ENCODE data around the gene MYO1E. TPM values are rescaled to one million over a fixed set of nuclear protein-coding genes. Genes with fewer than 3 reads are reported as not detected.

The MYO1E gene
- polyA plus RNA-seq: 100 to 1,000 TPM in 2 of 4 donors, 10 to 100 TPM in 2; 32.3 to 164 (median 104) TPM
- long read RNA-seq, donor 1: 0 reads
- long read RNA-seq, donor 2, full-length matches to known transcripts: 2 of 28 reads
- long read RNA-seq, donor 2, partial matches to known transcripts: 26 of 28 reads
- long read RNA-seq, donor 2, other reads (novel, unspliced or antisense): 0 of 28 reads
- long read RNA-seq, donor 3, full-length matches to known transcripts: 1 of 1 reads
- long read RNA-seq, donor 3, partial matches to known transcripts: 0 of 1 reads
- long read RNA-seq, donor 3, other reads (novel, unspliced or antisense): 0 of 1 reads
- long read RNA-seq, donor 4: 0 reads
- long read RNA-seq, donor 5, partial matches to known transcripts: 5 of 5 reads
- long read RNA-seq, donor 5, other reads (novel, unspliced or antisense): 0 of 5 reads
- long read RNA-seq, donor 6, partial matches to known transcripts: 61 of 62 reads
- long read RNA-seq, donor 6, other reads (novel, unspliced or antisense): 0 of 62 reads
- long read RNA-seq, donor 7, full-length matches to known transcripts: 1 of 1 reads
- long read RNA-seq, donor 7, partial matches to known transcripts: 0 of 1 reads
- long read RNA-seq, donor 7, other reads (novel, unspliced or antisense): 0 of 1 reads
- long read RNA-seq, donor 8: 0 reads
- long read RNA-seq, donor 9: 0 reads
- long read RNA-seq, donor 10, full-length matches to known transcripts: 1 of 1 reads
- long read RNA-seq, donor 10, partial matches to known transcripts: 0 of 1 reads
- long read RNA-seq, donor 10, other reads (novel, unspliced or antisense): 0 of 1 reads

DNA sequence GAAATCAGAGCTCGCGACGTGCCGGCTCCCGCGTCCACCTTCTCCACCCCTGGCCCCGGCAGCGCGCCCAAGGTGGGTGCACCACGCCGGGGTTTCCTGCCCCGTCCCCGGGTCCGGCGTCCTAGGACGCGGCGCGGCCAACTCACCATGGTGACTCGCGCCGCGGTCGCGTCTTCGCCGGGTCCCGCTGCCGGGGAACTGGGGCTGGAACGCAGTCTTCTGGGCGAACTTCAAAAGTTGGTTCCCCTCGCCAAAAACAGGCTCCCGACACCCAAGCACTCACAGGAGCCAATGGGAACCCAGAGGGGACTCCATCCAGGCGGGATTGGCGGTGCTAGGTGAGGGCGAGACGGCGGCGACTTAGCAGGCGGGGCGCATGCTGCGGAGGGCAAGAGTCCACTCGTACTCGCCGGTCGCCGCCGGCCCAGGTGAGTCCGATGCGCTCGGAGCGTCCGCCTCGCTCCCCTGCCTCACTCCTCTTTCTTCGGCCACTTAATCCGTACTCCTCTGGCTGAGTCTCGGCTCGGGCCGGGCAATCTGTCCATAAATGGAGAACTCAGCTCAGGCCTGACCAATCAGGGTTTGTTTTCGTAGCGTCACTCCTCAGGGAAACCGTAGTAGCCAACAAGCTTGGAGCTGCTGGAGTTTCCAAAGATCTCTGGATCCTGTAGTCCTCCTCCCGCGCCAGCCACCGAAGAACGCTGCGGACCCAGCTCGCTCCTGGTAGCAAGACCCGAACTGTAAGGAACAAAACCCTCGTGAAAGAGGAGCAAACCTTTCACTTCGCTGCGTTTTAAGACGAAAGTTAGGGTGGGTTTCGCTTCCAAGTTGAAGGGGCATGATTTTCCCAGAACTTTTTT, at the start of gene MYO1E:
Gene MYO1E, minus strand, starts transcription at position 520 of the 860 bp plus-strand sequence. Its CDS starts 371 bp downstream, at position 149.
- peak within 1 kb of the TSS; percentile 82 to 96 (median 92) for H3K4me3 ChIP-seq (ENCODE audit: low read depth in 1 of 3, low read length in 3 of 3)
- H3K9me3 ChIP-seq (ENCODE audit: control insufficient read depth in 2 of 2, insufficient read depth in 1 of 2, low read depth in 1 of 2, low read length in 1 of 2): no peaks in the 10 kb centered on the region
- H3K4me1 ChIP-seq (ENCODE audit: control insufficient read depth in 3 of 3, insufficient read depth in 2 of 3, low read depth in 1 of 3, low read length in 2 of 3): peaks cover 0 to 4% (median 2%) of the 10 kb centered on the region in 3 donors
- no peaks in the 10 kb centered on the region for H3K36me3 ChIP-seq (ENCODE audit: control insufficient read depth in 3 of 3, insufficient read depth in 2 of 3, low read depth in 1 of 3, low read length in 3 of 3)
- H3K27me3 ChIP-seq (ENCODE audit: control insufficient read depth in 3 of 3, insufficient read depth in 3 of 3, low read length in 3 of 3): no peaks in the 10 kb centered on the region
- peak; percentile 97 for DNase-seq
- 0 to 1% (median 0%) methylated on average over 71 to 74 of the region's 74 CpGs for WGBS, 3 donors
- no peak for FAIRE-seq
- peak within 1 kb of the TSS; percentile 92 to 96 (median 96) for H3K27ac ChIP-seq (ENCODE audit: low read depth in 1 of 3, low read length in 2 of 3)

DNA sequence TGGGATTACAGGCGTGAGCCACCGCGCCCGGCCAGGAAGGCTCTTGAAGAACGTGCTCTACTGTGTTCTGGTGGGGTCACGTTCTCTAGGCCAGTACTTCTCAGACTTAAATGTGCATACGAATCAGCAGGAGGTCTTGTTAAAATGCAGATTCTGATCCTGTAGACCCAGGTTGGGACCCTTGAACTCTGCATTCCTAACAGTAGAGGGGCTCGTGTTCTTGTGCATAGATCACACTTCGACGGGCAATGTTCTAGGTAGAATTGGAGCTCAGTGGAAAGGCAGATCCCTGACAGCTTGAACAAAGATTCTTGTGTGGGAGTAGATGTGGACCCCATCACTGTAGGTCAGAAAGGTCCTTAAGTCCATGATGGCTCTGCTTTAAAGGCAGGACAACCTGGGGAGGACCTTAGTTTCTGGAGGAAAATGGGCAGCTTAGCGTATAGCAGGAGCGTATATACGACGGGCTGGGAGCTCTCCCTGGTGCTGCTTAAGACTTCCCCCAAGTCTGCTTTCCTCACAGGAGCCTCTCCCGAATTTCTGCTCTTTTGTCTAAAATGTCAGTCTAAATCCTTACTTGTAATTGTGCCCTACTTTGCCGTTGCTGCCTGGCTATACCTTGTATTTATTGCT, 48.4 kb upstream of the MYO1E start:
- H3K36me3 ChIP-seq (ENCODE audit: control insufficient read depth in 3 of 3, insufficient read depth in 2 of 3, low read depth in 1 of 3, low read length in 3 of 3): no peaks in the 10 kb centered on the region
- no peak overlapping the region for H3K4me3 ChIP-seq (ENCODE audit: low read depth in 1 of 3, low read length in 3 of 3)
- H3K27me3 ChIP-seq (ENCODE audit: control insufficient read depth in 3 of 3, insufficient read depth in 3 of 3, low read length in 3 of 3): peaks cover 0 to 15% (median 3%) of the 10 kb centered on the region in 3 donors
- no peaks in the 10 kb centered on the region for H3K4me1 ChIP-seq (ENCODE audit: control insufficient read depth in 3 of 3, insufficient read depth in 2 of 3, low read depth in 1 of 3, low read length in 2 of 3)
- no peaks in the 10 kb centered on the region for H3K9me3 ChIP-seq (ENCODE audit: control insufficient read depth in 2 of 2, insufficient read depth in 1 of 2, low read depth in 1 of 2, low read length in 1 of 2)
- no peak overlapping the region for H3K27ac ChIP-seq (ENCODE audit: low read depth in 1 of 3, low read length in 2 of 3)
- 39 to 59% (median 50%) methylated on average over 12 to 13 of the region's 16 CpGs for WGBS, 3 donors
- peak in 1 of 2 donors; percentile 48 for DNase-seq
- FAIRE-seq: no peak

DNA sequence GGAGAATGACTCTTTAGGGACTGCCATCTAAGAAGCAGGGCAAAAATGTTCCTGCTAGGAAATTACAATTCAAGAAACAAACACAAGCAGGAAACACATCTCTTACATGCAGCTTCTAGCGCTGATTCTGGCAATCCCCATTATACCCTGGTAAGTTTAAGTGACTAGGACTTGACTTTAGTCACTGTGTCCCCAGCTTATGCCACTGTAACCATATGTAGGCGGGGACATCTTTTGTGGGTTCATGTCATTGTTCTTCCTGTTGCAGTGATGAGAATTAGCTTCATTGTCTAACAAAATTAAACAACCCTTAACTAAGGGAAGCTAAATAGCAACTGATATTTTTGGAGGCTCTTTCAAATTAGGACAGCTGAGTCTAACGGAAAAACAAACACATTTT, 47.4 kb upstream of the MYO1E start:
- no peaks in the 10 kb centered on the region for H3K36me3 ChIP-seq (ENCODE audit: control insufficient read depth in 3 of 3, insufficient read depth in 2 of 3, low read depth in 1 of 3, low read length in 3 of 3)
- DNase-seq (peak in 1 of 2 donors; percentile 49), FAIRE-seq (no peak)
- no peak overlapping the region for H3K27ac ChIP-seq (ENCODE audit: low read depth in 1 of 3, low read length in 2 of 3)
- 68 to 84% (median 77%) methylated on average over 3 of the region's 3 CpGs for WGBS, 3 donors
- H3K9me3 ChIP-seq (ENCODE audit: control insufficient read depth in 2 of 2, insufficient read depth in 1 of 2, low read depth in 1 of 2, low read length in 1 of 2): no peaks in the 10 kb centered on the region
- peaks cover 0 to 17% (median 3%) of the 10 kb centered on the region in 3 donors for H3K27me3 ChIP-seq (ENCODE audit: control insufficient read depth in 3 of 3, insufficient read depth in 3 of 3, low read length in 3 of 3)
- no peak overlapping the region for H3K4me3 ChIP-seq (ENCODE audit: low read depth in 1 of 3, low read length in 3 of 3)
- no peaks in the 10 kb centered on the region for H3K4me1 ChIP-seq (ENCODE audit: control insufficient read depth in 3 of 3, insufficient read depth in 2 of 3, low read depth in 1 of 3, low read length in 2 of 3)

DNA sequence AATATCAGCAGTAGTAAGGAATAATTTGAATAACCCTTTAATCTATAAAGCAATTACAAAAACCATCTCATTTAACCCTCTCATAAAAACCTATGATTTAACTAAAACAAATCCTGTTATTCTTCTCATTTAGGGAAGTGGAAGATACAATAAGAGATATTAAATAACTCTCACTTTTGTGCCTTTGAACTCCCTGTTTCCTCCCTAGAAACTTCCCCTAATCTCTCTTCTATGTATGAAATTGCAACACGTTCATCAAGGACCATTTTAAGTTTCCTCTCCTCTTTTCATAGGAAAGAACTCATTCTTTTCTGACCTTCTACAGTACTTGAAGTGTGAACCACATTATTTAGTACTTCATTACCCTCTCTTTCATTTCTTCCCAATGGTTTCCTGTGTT, 46.5 kb upstream of the MYO1E start:
- 58 to 69% (median 65%) methylated on average over 1 of the region's 1 CpG for WGBS, 3 donors
- no peaks in the 10 kb centered on the region for H3K9me3 ChIP-seq (ENCODE audit: control insufficient read depth in 2 of 2, insufficient read depth in 1 of 2, low read depth in 1 of 2, low read length in 1 of 2)
- no peaks in the 10 kb centered on the region for H3K4me1 ChIP-seq (ENCODE audit: control insufficient read depth in 3 of 3, insufficient read depth in 2 of 3, low read depth in 1 of 3, low read length in 2 of 3)
- peaks cover 0 to 17% (median under 1%) of the 10 kb centered on the region in 3 donors for H3K27me3 ChIP-seq (ENCODE audit: control insufficient read depth in 3 of 3, insufficient read depth in 3 of 3, low read length in 3 of 3)
- no peaks in the 10 kb centered on the region for H3K36me3 ChIP-seq (ENCODE audit: control insufficient read depth in 3 of 3, insufficient read depth in 2 of 3, low read depth in 1 of 3, low read length in 3 of 3)
- FAIRE-seq (no peak), DNase-seq (no peak)
- no peak overlapping the region for H3K27ac ChIP-seq (ENCODE audit: low read depth in 1 of 3, low read length in 2 of 3)
- H3K4me3 ChIP-seq (ENCODE audit: low read depth in 1 of 3, low read length in 3 of 3): no peak overlapping the region

DNA sequence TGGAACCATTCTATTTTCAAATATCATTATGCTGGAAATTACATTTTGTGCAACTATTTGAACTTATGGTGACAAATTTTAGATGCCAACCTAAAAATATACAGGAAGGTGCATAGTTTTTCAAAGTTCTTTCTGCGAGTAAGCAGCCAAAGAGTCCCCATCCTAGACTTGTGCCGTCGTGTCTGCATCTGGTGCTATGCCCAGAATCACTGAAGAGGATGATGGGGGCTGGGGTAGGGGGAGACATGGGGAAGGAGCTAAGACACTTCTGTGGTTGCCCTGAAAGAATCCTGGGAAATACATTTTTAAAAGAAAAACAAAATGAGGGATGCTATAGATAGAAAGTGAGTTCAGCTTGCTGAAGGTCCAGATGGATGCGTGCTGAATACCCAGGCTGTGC, 44.1 kb upstream of the MYO1E start:
- no peak for DNase-seq
- no peak for FAIRE-seq
- 70 to 82% (median 72%) methylated on average over 4 of the region's 4 CpGs for WGBS, 3 donors
- Histone ChIP-seq H3K4me1 (ENCODE audit: control insufficient read depth in 3 of 3, insufficient read depth in 2 of 3, low read depth in 1 of 3, low read length in 2 of 3) (peaks cover 0 to 3% (median 0%) of the 10 kb centered on the region in 3 donors), H3K27me3 (ENCODE audit: control insufficient read depth in 3 of 3, insufficient read depth in 3 of 3, low read length in 3 of 3) (peaks cover 0 to 17% (median 0%) of the 10 kb centered on the region in 3 donors), H3K27ac (ENCODE audit: low read depth in 1 of 3, low read length in 2 of 3) (no peak overlapping the region), H3K9me3 (ENCODE audit: control insufficient read depth in 2 of 2, insufficient read depth in 1 of 2, low read depth in 1 of 2, low read length in 1 of 2) (no peaks in the 10 kb centered on the region), H3K36me3 (ENCODE audit: control insufficient read depth in 3 of 3, insufficient read depth in 2 of 3, low read depth in 1 of 3, low read length in 3 of 3) (no peaks in the 10 kb centered on the region), H3K4me3 (ENCODE audit: low read depth in 1 of 3, low read length in 3 of 3) (no peak overlapping the region)

DNA sequence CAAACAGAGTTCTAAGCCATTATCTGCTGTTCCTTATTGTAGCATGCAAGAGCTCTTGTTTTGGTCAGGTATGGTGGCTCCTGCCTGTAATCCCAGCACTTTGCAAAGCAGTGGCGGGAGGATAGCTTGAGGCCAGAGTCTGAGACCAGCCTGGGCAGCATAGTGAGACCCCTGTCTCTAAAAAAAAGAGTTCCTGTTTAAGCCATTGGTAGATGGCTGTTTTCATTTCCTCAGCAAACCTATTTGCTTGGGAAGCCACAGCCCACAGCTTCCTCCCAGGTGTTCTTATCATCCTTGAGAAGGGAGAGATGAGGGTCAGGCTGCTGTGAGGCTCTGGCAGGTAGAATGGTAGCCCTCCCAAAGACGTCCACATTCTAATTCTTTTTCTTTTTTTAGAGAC, 40.9 kb upstream of the MYO1E start:
- FAIRE-seq: no peak
- 52 to 65% (median 64%) methylated on average over 2 of the region's 2 CpGs for WGBS, 3 donors

DNA sequence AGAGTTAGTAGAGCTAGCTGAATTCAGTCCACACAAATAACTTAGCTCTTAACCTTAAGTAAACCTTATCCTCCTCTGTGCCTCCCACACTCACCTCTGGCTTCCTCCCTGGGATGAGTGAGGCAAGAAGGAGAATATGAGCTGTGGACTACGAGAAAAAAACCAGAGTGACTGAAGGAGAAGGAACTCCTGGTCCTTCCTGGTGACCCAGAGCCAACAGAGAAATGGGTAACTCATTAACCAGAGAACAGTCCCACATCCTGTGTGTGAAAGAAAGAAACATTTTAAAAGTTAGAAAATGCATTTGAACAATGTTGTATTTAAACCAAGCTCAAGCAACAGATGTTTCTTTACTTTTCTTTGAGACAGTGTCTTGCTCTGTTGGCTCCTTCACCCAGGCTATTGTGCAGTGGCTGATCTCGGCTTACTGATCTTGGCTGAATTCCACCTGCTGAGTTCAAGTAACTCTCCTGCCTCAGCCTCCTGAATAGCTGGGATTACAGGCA, 37.8 kb upstream of the MYO1E start:
- WGBS, 3 donors: 3 to 26% (median 15%) methylated on average over 2 of the region's 2 CpGs
- H3K4me3 ChIP-seq (ENCODE audit: low read depth in 1 of 3, low read length in 3 of 3): no peak overlapping the region
- FAIRE-seq (no peak), DNase-seq (peak; percentile 74 to 82)
- H3K27ac ChIP-seq (ENCODE audit: low read depth in 1 of 3, low read length in 2 of 3): peak overlapping the region in 2 of 3 donors; percentile 46 to 55
- peaks cover 0 to 6% (median 3%) of the 10 kb centered on the region in 3 donors for H3K4me1 ChIP-seq (ENCODE audit: control insufficient read depth in 3 of 3, insufficient read depth in 2 of 3, low read depth in 1 of 3, low read length in 2 of 3)
- no peaks in the 10 kb centered on the region for H3K9me3 ChIP-seq (ENCODE audit: control insufficient read depth in 2 of 2, insufficient read depth in 1 of 2, low read depth in 1 of 2, low read length in 1 of 2)
- no peaks in the 10 kb centered on the region for H3K36me3 ChIP-seq (ENCODE audit: control insufficient read depth in 3 of 3, insufficient read depth in 2 of 3, low read depth in 1 of 3, low read length in 3 of 3)
- no peaks in the 10 kb centered on the region for H3K27me3 ChIP-seq (ENCODE audit: control insufficient read depth in 3 of 3, insufficient read depth in 3 of 3, low read length in 3 of 3)

More for the DNA sequence above, 40.9 kb upstream of the MYO1E start:
- Histone ChIP-seq H3K9me3 (ENCODE audit: control insufficient read depth in 2 of 2, insufficient read depth in 1 of 2, low read depth in 1 of 2, low read length in 1 of 2) (no peaks in the 10 kb centered on the region), H3K4me3 (ENCODE audit: low read depth in 1 of 3, low read length in 3 of 3) (no peak overlapping the region), H3K27me3 (ENCODE audit: control insufficient read depth in 3 of 3, insufficient read depth in 3 of 3, low read length in 3 of 3) (peaks cover 0 to 8% (median 0%) of the 10 kb centered on the region in 3 donors), H3K4me1 (ENCODE audit: control insufficient read depth in 3 of 3, insufficient read depth in 2 of 3, low read depth in 1 of 3, low read length in 2 of 3) (peaks cover 0 to 6% (median 3%) of the 10 kb centered on the region in 3 donors), H3K36me3 (ENCODE audit: control insufficient read depth in 3 of 3, insufficient read depth in 2 of 3, low read depth in 1 of 3, low read length in 3 of 3) (no peaks in the 10 kb centered on the region), H3K27ac (ENCODE audit: low read depth in 1 of 3, low read length in 2 of 3) (no peak overlapping the region)
- DNase-seq: no peak
